ENCODE measurements around the gene RHOG.
A peak's percentile ranks its signal among the peaks of the same experiment; 100 is the strongest.

The RHOG gene

DNA sequence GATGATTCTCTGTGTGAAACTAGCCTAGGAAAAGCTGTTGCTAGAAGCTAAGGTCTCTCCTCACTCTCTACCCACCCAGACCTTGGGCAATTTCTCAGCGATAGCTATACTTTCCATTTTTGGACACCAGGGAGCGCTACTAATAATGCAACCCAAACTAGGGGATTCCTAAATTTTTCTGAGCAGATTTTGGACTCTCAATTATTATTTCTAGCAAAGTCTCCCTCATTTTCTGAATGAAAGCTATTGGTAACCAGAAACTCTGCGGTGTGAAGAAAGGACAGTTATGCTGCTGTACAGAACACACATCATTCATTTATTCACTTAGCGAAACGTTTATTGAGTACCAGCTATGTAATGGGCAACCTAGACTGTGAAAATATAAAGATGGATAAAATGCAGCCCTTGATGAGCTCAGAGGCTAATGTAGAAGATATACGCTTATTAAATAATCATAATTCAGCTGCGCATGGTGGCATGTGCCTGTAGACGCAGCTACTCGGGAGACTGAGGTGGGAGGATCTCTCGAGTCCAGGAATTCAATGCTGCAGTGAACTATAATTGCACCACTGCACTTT lies 8.6 kb upstream of the RHOG start:
- peaks cover 28% of the 10 kb centered on the region for H3K4me1 ChIP-seq (ENCODE audit: low read depth, poor library complexity, severe bottlenecking)
- no peaks in the 10 kb centered on the region for H3K36me3 ChIP-seq (ENCODE audit: insufficient read depth)
- no peak overlapping the region for H3K9ac ChIP-seq
- H3K79me2 ChIP-seq (ENCODE audit: insufficient read depth, low read depth), result no peaks in the 10 kb centered on the region
- TF ChIP-seq, protein P1, sequence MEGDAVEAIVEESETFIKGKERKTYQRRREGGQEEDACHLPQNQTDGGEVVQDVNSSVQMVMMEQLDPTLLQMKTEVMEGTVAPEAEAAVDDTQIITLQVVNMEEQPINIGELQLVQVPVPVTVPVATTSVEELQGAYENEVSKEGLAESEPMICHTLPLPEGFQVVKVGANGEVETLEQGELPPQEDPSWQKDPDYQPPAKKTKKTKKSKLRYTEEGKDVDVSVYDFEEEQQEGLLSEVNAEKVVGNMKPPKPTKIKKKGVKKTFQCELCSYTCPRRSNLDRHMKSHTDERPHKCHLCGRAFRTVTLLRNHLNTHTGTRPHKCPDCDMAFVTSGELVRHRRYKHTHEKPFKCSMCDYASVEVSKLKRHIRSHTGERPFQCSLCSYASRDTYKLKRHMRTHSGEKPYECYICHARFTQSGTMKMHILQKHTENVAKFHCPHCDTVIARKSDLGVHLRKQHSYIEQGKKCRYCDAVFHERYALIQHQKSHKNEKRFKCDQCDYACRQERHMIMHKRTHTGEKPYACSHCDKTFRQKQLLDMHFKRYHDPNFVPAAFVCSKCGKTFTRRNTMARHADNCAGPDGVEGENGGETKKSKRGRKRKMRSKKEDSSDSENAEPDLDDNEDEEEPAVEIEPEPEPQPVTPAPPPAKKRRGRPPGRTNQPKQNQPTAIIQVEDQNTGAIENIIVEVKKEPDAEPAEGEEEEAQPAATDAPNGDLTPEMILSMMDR (conservative IDR thresholded peaks at IDR 0.05; ENCODE audit: low read depth, low read length), result peak; percentile 75
- H3K4me3 ChIP-seq (IDR thresholded peaks at IDR 0.05; ENCODE audit: insufficient read depth, low read depth, low read length), result no peak overlapping the region
- no peak overlapping the region for H3K4me2 ChIP-seq
- H2AFZ ChIP-seq (ENCODE audit: low read depth), result no peak overlapping the region
- no peaks in the 10 kb centered on the region for H3K27me3 ChIP-seq (ENCODE audit: insufficient read depth, low read depth)
- H3K27ac ChIP-seq, result no peak overlapping the region
- H4K20me1 ChIP-seq (ENCODE audit: insufficient read depth), result no peaks in the 10 kb centered on the region

GRCh38 chr11:3845670-3846069 lies 4.9 kb upstream of the RHOG start:
- TF ChIP-seq, protein P1 (conservative IDR thresholded peaks at IDR 0.05; ENCODE audit: low read depth, low read length), result no peak
- H3K4me3 ChIP-seq (IDR thresholded peaks at IDR 0.05; ENCODE audit: insufficient read depth, low read depth, low read length), result no peak overlapping the region
- H3K27me3 ChIP-seq (ENCODE audit: insufficient read depth, low read depth), result no peaks in the 10 kb centered on the region
- H3K79me2 ChIP-seq (ENCODE audit: insufficient read depth, low read depth), result no peaks in the 10 kb centered on the region
- H3K36me3 ChIP-seq (ENCODE audit: insufficient read depth), result no peaks in the 10 kb centered on the region
- H3K4me2 ChIP-seq, result no peak overlapping the region
- no peak overlapping the region for H3K27ac ChIP-seq
- H3K4me1 ChIP-seq (ENCODE audit: low read depth, poor library complexity, severe bottlenecking), result peaks cover 14% of the 10 kb centered on the region
- no peaks in the 10 kb centered on the region for H4K20me1 ChIP-seq (ENCODE audit: insufficient read depth)
- no peak overlapping the region for H2AFZ ChIP-seq (ENCODE audit: low read depth)
- no peak overlapping the region for H3K9ac ChIP-seq

GRCh38 chr11:3845246-3845645 lies 4.5 kb upstream of the RHOG start:
- no peak overlapping the region for H2AFZ ChIP-seq (ENCODE audit: low read depth)

GRCh38 chr11:3843326-3843725 lies 2.6 kb upstream of the RHOG start:
- Histone ChIP-seq H3K27ac (no peak overlapping the region), H4K20me1 (ENCODE audit: insufficient read depth) (no peaks in the 10 kb centered on the region), H3K4me3 (IDR thresholded peaks at IDR 0.05; ENCODE audit: insufficient read depth, low read depth, low read length) (no peak overlapping the region), H2AFZ (ENCODE audit: low read depth) (no peak overlapping the region), H3K27me3 (ENCODE audit: insufficient read depth, low read depth) (no peaks in the 10 kb centered on the region), H3K4me2 (no peak overlapping the region), H3K4me1 (ENCODE audit: low read depth, poor library complexity, severe bottlenecking) (peaks cover 26% of the 10 kb centered on the region), H3K79me2 (ENCODE audit: insufficient read depth, low read depth) (peaks cover 21% of the 10 kb centered on the region; the same call in 1 of the 2 replicates), H3K36me3 (ENCODE audit: insufficient read depth) (no peaks in the 10 kb centered on the region), H3K9ac (no peak overlapping the region)
- TF ChIP-seq, protein P1 (conservative IDR thresholded peaks at IDR 0.05; ENCODE audit: low read depth, low read length), result no peak

More at GRCh38 chr11:3845246-3845645, 4.5 kb upstream of the RHOG start:
- Histone ChIP-seq H3K4me2 (no peak overlapping the region), H3K4me3 (IDR thresholded peaks at IDR 0.05; ENCODE audit: insufficient read depth, low read depth, low read length) (no peak overlapping the region), H3K27ac (no peak overlapping the region), H4K20me1 (ENCODE audit: insufficient read depth) (no peaks in the 10 kb centered on the region), H3K27me3 (ENCODE audit: insufficient read depth, low read depth) (no peaks in the 10 kb centered on the region), H3K36me3 (ENCODE audit: insufficient read depth) (no peaks in the 10 kb centered on the region), H3K4me1 (ENCODE audit: low read depth, poor library complexity, severe bottlenecking) (peaks cover 14% of the 10 kb centered on the region), H3K9ac (no peak overlapping the region), H3K79me2 (ENCODE audit: insufficient read depth, low read depth) (peaks cover 1% of the 10 kb centered on the region; the same call in 1 of the 2 replicates)
- TF ChIP-seq, protein P1 (conservative IDR thresholded peaks at IDR 0.05; ENCODE audit: low read depth, low read length), result no peak

Measured in KMS-11 (cell line).